Activated naive CD4-positive, alpha-beta T cell treated with anti-CD3 and anti-CD28 coated beads, Interleukin-2, amount 50 U/mL, for 24 hours (primary cell): Measurements from ENCODE around the gene PSAP.
"Not testable (repeated sequence)": the region's sequence is repeated elsewhere in the genome, so short reads cannot be mapped to it uniquely, and the experiment has no call there.

Experiments used
- H3K27ac Mint-ChIP-seq: one replicate; pipeline ENCODE4 v1.8.0; 2021; ENCODE audit warnings: mild to moderate bottlenecking, mixed read lengths
- H3K27me3 Mint-ChIP-seq: one replicate; pipeline ENCODE4 v1.8.0; 2021; ENCODE audit warnings: mixed read lengths
- H3K36me3 Mint-ChIP-seq: one replicate; pipeline ENCODE4 v1.8.0; 2021; ENCODE audit warnings: mixed read lengths
- H3K4me1 Mint-ChIP-seq: one replicate; pipeline ENCODE4 v1.8.0; 2021; ENCODE audit warnings: mixed read lengths
- H3K4me3 Mint-ChIP-seq: one replicate; pipeline ENCODE4 v1.8.0; 2021; ENCODE audit warnings: mild to moderate bottlenecking, mixed read lengths
- H3K9me3 Mint-ChIP-seq: one replicate; pipeline ENCODE4 v1.8.0; 2021; ENCODE audit warnings: mixed read lengths

The PSAP gene

DNA sequence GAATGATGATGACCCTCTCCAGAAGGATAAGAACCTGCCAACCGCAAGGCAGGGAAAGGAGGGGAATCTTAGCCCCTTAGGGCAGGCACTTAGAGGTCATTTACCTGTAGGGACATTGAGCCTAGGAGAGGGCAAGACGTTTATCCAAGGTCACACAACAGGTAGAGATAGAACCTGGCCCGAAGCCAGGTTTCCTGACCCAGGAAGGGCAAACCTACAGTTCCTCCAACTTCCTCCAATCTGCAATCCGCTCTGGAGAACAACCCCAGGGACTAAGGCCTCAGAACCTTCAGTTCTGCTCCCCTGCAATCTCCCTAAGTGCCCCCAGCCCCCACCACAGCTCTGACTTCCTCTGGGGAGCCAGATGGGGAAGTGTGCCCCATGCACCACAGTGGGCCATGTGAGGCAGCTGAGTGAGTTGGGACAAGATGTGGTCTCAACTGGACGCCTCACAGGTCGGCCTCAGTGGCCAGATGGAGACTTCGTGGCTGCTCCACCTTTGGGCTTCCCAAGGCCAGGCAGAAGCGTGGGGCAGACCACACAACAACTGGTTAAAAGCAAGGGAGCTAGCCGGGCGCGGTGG lies 1.4 kb upstream of the PSAP start:
- Mint-ChIP-seq H3K9me3 (no peaks in the 10 kb centered on the region), H3K36me3 (no peaks in the 10 kb centered on the region), H3K4me3 (no peak overlapping the region), H3K4me1 (peaks cover 33% of the 10 kb centered on the region), H3K27ac (no peak overlapping the region), H3K27me3 (no peaks in the 10 kb centered on the region)

DNA sequence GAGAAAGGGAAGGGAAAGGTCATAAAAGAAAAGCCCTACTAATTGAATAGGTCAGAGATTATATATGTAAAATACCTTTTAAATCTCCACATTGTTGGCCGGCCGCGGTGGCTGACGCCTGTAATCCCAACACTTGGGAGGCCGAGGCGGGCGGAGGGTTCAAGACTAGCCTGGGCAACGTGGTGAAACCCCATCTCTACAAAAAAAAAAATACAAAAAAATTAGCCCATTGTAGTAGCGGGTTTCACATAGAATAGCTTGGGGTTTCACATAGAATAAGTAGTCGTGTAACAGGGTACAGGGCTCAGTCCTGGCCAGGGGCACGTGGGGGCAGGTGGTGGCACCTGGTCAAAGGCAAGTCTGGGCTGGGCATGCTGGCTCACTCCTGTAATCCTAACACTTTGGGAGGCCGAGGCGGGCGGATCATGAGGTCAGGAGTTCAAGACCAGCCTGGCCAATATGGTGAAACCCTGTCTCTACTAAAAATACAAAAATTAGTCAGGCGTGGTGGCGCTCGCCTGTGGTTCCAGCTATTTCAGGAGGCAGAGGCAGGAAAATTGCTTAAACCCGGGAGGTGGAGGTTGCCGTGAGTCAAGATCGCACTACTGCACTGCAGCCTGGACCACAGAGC lies 529 bp upstream of the PSAP start:
- not testable (repeated sequence) for H3K9me3 Mint-ChIP-seq, H3K27me3 Mint-ChIP-seq, H3K36me3 Mint-ChIP-seq
- H3K4me1 Mint-ChIP-seq = peaks cover 41% of the 10 kb centered on the region
- H3K4me3 Mint-ChIP-seq = peak overlapping the region; percentile 100
- H3K27ac Mint-ChIP-seq = peak overlapping the region; percentile 92

DNA sequence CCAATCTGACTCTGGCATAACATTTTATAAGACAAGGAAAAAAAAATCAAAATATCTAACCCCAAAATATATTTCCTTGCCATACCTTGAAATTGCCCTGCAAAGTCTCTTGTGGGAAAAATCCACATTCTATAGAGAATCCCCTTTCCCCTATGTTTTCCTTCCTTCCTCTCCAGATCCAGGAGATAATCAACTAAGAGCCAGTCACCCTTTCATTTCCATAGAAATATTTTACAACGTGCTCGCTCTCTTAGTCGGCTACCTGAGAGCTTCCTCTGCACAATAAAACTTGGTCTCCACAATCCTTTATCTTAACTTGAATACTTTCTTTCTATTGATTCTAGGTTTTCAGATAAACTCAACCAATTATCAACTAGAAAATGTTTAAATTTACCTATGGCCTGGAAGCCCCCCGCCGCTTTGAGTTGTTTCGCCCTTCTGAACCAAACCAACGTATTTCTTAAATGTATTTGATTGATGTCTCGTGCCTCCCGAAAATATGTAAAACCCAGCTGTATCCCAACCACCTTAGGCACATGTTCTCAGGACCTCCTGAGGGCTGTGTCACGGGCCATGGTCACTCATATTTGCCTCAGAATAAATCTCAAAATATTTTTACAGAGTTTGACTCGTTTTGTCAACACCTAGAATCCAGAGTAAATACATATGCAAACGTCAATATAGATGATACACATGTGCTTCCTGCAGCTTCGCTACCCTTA lies 869 bp downstream of the PSAP start:
- Mint-ChIP-seq H3K4me1 (peaks cover 51% of the 10 kb centered on the region), H3K27me3 (no peaks in the 10 kb centered on the region), H3K9me3 (no peaks in the 10 kb centered on the region), H3K36me3 (no peaks in the 10 kb centered on the region), H3K4me3 (peak overlapping the region; percentile 100), H3K27ac (peak overlapping the region; percentile 92)

DNA sequence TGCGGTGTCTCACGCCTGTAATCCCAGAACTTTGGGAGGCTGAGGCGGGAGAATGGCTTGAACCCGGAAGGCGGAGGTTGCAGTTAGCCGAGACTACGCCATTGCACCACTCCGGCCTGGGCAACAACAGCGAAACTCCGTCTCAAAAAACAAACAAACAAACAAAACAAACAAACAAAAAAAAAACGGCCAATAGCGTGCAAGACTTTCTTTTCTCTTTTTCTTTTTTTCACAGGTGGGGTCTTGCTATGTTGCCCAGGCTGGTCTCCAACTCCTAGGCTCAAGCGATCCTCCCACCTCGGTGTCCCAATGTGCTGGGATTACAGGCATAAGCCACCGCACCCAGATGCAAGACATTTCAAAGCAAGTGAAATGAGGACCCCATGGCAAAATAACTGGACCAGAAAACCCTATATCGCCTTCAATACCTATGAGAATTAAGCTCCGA lies 1.6 kb downstream of the PSAP start:
- peak overlapping the region; percentile 100 for H3K4me3 Mint-ChIP-seq
- peaks cover 58% of the 10 kb centered on the region for H3K4me1 Mint-ChIP-seq
- no peaks in the 10 kb centered on the region for H3K36me3 Mint-ChIP-seq
- no peak overlapping the region for H3K27ac Mint-ChIP-seq
- no peaks in the 10 kb centered on the region for H3K9me3 Mint-ChIP-seq
- no peaks in the 10 kb centered on the region for H3K27me3 Mint-ChIP-seq

DNA sequence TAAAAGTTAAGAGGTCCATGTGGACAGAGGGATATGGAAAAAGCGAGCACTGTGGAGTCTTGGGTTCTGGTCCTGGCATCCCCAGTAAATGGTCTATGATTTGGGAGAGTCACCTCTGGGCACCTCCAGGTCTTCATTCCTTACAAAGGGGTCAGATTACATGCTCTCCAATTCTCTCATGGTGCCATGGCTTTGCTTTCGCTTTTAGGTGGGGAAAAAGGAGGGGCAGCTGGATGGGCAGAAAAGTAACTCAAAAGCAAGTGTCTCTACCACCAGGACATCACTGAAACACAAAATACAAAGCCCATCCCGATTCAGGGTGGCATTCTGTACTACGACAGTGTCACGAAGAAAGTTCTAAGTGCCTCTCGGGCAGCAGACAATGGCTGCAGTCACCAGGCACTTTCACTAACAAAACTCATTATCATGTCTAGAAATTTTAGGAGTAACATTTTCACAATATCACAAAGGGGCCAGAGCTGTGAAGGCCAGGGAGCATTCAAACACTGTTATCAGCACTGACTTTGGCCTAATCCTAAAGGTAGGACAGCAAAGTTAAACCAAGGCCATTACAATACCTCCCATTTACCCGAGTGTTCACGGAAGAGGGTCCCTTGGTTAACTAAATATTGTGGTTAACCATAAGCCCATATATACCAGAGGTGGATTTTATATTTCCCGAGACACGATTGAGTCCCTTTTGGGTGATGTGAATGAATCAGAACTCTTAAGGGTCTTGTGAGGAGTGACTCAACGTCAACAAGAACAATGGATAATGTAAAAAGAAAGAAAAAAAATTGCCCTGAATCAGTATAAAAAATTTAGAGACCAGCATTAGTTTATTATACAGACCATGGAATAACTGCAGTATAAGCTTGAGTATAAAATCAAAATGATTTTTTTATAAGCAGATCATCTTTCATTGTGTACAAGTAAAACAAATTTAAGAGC lies 2.5 kb downstream of the PSAP start:
- Mint-ChIP-seq H3K27me3 (no peaks in the 10 kb centered on the region), H3K4me3 (peak overlapping the region; percentile 62), H3K4me1 (peaks cover 66% of the 10 kb centered on the region), H3K9me3 (no peaks in the 10 kb centered on the region), H3K27ac (peak overlapping the region; percentile 55), H3K36me3 (no peaks in the 10 kb centered on the region)

DNA sequence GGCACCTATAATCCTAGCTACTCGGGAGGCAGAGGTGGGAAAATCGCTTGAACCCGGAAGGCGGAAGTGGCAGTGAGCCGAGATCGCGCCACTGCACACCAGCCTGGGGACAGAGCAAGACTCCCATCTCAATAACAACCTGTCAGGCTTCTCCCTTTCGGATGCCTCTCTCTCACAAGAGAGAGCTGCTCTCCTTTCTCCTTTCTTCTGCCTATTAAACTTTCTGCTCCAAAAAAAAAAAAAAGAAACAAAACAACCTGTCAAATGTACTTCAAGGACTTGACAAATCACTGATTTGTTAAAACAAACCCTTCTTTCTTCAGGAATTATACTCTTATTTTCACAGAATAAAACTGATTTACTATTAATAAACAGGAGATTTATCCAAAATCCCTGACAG lies 3.6 kb downstream of the PSAP start:
- peaks cover 77% of the 10 kb centered on the region for H3K4me1 Mint-ChIP-seq
- H3K4me3 Mint-ChIP-seq = peak overlapping the region; percentile 20
- no peaks in the 10 kb centered on the region for H3K9me3 Mint-ChIP-seq
- no peak overlapping the region for H3K27ac Mint-ChIP-seq
- H3K36me3 Mint-ChIP-seq = no peaks in the 10 kb centered on the region
- H3K27me3 Mint-ChIP-seq = no peaks in the 10 kb centered on the region

DNA sequence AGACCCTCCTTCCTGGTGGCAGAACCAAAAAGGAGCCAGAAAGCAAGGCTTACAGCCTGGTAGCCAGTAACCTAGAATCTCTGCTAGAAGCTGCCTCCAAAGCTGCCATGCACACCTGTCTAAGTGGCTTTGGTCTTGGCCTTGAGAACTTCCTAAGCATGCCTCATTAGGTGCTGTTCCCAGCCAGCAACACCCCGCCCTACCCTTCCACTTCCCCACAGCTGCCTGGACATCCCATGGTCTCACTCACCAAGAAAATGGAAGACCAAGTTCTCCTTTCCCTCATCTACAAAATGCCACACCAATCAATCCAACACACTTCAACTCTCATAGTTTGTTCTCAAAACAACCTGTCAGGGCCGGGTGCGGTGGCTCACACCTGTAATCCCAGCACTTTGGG lies 4.2 kb downstream of the PSAP start:
- Mint-ChIP-seq H3K4me3 (peak overlapping the region; percentile 37), H3K27ac (no peak overlapping the region), H3K9me3 (no peaks in the 10 kb centered on the region), H3K36me3 (no peaks in the 10 kb centered on the region), H3K27me3 (no peaks in the 10 kb centered on the region), H3K4me1 (peaks cover 82% of the 10 kb centered on the region)

DNA sequence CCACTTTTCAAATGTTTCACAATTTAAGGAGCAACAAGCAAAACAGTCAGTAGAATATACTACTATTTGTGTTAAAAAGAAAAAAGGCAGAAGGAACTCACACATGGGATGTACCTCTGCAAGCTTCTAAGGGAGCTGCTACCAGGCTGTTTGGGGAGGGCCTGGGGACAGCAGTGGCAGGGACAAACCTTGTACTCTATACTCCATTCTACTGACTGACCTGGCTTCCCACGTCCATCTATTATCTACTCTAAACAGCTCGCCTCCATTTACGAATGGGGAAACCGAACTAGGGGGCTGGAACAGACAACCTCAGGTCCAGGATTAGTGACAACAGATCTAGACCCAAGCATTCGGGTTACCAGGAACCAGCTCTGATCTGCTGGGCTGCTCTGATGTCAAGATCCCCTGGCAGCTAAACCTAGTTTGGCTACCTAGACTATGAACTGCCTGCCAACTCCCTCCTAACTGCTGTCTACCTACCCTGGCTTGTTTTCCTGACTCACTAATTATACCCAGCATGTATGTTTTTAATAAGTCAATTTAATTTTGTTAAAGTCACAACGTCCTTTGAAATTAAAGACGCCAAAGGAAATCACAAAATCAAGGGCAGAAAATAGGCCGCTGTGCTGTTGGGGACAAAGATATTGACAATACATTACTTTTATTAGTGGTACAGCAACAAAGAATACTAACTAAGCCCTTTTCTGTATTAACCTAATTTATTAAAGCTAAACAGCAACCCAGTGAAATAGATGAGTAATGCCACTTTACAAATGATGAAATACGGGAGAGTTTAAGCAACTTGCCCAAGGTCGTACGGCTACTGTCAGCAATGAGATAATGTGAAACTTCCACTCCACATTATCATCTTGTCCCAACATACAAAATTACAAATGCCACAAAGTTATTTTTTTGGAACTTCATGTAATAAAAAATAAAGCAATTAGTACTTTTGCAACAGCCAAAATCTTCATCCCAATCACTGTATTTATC lies 5.3 kb downstream of the PSAP start:
- Mint-ChIP-seq H3K36me3 (no peaks in the 10 kb centered on the region), H3K4me1 (peaks cover 78% of the 10 kb centered on the region), H3K27ac (no peak overlapping the region), H3K4me3 (no peak overlapping the region), H3K27me3 (no peaks in the 10 kb centered on the region), H3K9me3 (no peaks in the 10 kb centered on the region)

DNA sequence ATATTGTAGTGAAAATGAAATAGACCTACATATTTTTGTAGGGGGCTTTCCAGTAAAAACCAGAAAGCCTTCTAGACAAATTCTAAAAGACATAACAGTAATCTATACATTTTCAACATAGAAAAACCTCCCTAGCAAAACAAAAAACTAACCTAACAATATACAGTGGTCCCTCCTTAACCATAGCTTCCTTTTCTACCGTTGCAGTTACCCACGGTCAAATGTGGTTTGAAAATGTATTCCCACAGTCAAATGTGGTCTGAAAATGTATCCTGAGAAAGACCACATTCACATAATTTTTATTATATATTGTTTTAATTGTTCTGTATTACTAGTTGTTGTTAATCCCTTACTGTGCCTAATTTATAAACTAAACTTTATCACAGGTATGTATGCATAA lies 6.4 kb downstream of the PSAP start:
- H3K27me3 Mint-ChIP-seq = no peaks in the 10 kb centered on the region
- H3K36me3 Mint-ChIP-seq = no peaks in the 10 kb centered on the region
- H3K27ac Mint-ChIP-seq = no peak overlapping the region
- H3K9me3 Mint-ChIP-seq = no peaks in the 10 kb centered on the region
- H3K4me1 Mint-ChIP-seq = peaks cover 80% of the 10 kb centered on the region
- H3K4me3 Mint-ChIP-seq = no peak overlapping the region

DNA sequence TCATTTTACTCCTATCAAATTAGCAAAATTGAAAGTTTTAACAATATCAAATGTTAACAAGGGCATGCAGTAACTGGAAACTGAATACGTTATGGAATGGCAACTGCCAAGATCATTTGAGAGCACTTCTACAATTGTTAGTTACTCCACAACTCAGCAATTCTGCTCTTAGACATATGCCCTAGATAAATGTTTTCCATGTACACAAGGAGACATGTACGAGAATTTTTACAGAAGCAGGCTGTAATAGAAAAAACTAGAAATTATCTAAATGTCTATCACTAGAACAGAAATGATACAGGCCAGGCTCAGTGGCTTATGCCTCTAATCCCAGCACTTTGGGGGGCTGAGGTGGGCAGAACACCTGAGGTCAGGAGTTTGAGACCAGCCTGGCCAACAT lies 7.0 kb downstream of the PSAP start:
- Mint-ChIP-seq H3K9me3 (no peaks in the 10 kb centered on the region), H3K27me3 (no peaks in the 10 kb centered on the region), H3K4me3 (no peak overlapping the region), H3K4me1 (peaks cover 78% of the 10 kb centered on the region), H3K27ac (no peak overlapping the region), H3K36me3 (no peaks in the 10 kb centered on the region)

DNA sequence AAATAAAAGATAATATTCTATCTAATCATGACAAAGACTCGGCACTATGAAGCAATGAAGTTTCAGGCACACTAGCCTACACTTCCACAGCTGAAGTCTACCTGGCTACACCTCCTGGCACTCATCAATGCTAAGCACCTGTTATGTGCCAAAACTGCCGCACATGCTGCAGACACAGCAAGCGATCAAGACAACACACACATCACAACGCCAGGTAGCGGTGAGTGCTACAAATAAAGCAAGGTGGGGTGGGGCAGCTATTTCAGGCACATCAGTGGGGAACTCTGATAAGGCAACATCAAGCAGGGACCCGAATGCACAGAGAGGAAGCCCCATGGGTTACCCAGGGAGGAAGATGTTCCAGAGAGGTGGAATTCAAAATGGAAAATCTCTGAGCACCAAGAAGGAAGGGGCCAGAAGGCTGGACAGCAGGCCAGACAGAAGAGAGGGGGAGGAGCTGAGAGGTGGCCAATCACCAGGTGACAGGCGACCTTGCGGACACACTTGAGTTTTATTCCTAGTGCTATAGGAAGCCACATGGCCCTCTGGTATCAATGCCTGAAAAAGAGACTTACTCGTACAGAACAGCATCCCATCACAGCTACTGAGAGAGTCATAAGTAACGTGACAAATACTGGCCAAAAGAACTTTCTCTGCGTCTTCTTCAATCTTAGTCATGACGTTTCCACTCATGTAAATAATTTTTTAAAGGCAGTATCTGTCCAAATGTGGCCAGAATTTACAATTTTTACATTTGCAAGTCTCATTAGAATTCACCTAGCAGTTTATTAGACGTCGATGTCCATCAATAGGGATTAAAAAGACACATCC lies 8.0 kb downstream of the PSAP start:
- Mint-ChIP-seq H3K4me3 (no peak overlapping the region), H3K27me3 (no peaks in the 10 kb centered on the region), H3K27ac (no peak overlapping the region), H3K9me3 (no peaks in the 10 kb centered on the region), H3K36me3 (no peaks in the 10 kb centered on the region), H3K4me1 (peaks cover 78% of the 10 kb centered on the region)

DNA sequence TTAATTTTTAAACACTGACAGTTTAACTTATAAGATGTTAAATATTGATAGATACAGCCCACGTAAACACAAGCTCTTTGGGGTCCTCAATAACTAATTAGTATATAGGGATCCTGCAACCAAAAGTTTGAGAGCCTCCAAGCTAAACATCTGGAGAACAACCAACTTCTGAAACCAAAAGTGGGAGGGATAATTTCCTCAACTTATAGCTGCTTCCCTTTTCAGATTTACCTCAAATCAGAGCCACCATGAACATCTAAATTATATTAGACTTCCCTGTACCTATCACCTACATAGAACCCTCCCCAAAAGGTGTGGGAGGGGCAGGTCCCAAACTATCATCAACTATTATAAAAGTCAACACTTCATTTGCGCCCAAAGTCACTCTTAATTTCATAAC lies 8.6 kb downstream of the PSAP start:
- H3K9me3 Mint-ChIP-seq = no peaks in the 10 kb centered on the region
- H3K4me3 Mint-ChIP-seq = no peak overlapping the region
- H3K27me3 Mint-ChIP-seq = no peaks in the 10 kb centered on the region
- no peaks in the 10 kb centered on the region for H3K36me3 Mint-ChIP-seq
- H3K27ac Mint-ChIP-seq = no peak overlapping the region
- H3K4me1 Mint-ChIP-seq = peaks cover 78% of the 10 kb centered on the region

DNA sequence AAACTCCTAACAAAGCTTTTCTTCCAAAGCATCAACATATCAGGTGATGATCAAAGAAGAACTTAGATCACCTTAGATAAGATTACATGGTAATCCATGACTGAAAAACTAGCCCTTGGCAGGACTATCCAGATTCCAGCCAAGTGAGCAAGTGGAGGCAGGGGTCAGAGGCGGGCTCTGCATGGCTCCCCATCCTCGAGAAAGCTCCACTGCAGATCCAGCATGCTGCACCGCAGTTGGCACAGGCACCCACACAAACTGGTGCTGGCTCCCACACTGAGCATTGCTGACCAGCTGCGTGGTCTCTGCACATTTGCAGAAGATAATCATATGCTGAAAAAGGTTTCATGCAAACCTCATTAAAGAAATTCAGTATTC lies 10.1 kb downstream of the PSAP start:
- H3K9me3 Mint-ChIP-seq = no peaks in the 10 kb centered on the region
- H3K4me3 Mint-ChIP-seq = no peak overlapping the region

More for the DNA sequence above, 10.1 kb downstream of the PSAP start:
- no peaks in the 10 kb centered on the region for H3K27me3 Mint-ChIP-seq
- H3K36me3 Mint-ChIP-seq = no peaks in the 10 kb centered on the region
- no peak overlapping the region for H3K27ac Mint-ChIP-seq
- peaks cover 82% of the 10 kb centered on the region for H3K4me1 Mint-ChIP-seq
